ENCODE results near the gene CAPZA2.
A peak's percentile ranks its signal among the peaks of the same experiment; 100 is the strongest.

GRCh38 chr7:116929914-116930913 is 67.8 kb downstream of the CAPZA2 start:
- peak; percentile 98 for TF ChIP-seq CTCF (IDR thresholded peaks at IDR 0.05)
- no peak for TF ChIP-seq ZFX (IDR thresholded peaks at IDR 0.05; ENCODE audit: borderline replicate concordance)

Measured in 22Rv1 (cell line).